ENCODE data around the gene PLA2G4D. TPM values are rescaled to one million over a fixed set of nuclear protein-coding genes. Genes with fewer than 3 reads are reported as not detected.

PLA2G4D gene
- total and polyA plus RNA-seq, 2 donors (not counting 3 experiments of a cell fraction or from before 2014, with no cell fraction given): not detected

- TF ChIP-seq FOS (IDR thresholded peaks at IDR 0.05; ENCODE audit: borderline replicate concordance, insufficient read depth, low read length) (no peak), GATA2 (IDR thresholded peaks at IDR 0.05; ENCODE audit: insufficient read depth, insufficient read length, low read depth, low read length) (no peak), CTCF (IDR thresholded peaks at IDR 0.05; ENCODE audit: extremely low read depth in 1 of 2, insufficient read depth in 1 of 2, low read depth in 1 of 2, low read length in 2 of 2) (no peak), JUN (IDR thresholded peaks at IDR 0.05; ENCODE audit: borderline replicate concordance, insufficient read depth, insufficient read length, low read depth) (no peak), POLR2A (IDR thresholded peaks at IDR 0.05; ENCODE audit: low read depth, low read length) (no peak), POLR2AphosphoS5 (IDR thresholded peaks at IDR 0.05; ENCODE audit: insufficient read depth, low read depth, low read length) (no peak), EZH2 (IDR thresholded peaks at IDR 0.05; ENCODE audit: borderline replicate concordance, low read depth, low read length, severe bottlenecking) (no peak), MYC (IDR thresholded peaks at IDR 0.05; ENCODE audit: low read depth, low read length) (no peak), MAX (IDR thresholded peaks at IDR 0.05; ENCODE audit: insufficient read depth, insufficient read length) (no peak)
- no peaks in the 10 kb centered on the region for H3K79me2 ChIP-seq (ENCODE audit: control insufficient read depth, insufficient read depth, low read length)
- H3K4me2 ChIP-seq (ENCODE audit: insufficient read depth, low read length): no peak overlapping the region
- H4K20me1 ChIP-seq (replicated peaks; ENCODE audit: control insufficient read depth, extremely low read depth, insufficient read depth, low read length): no peaks in the 10 kb centered on the region
- H3K36me3 ChIP-seq (ENCODE audit: control insufficient read depth in 2 of 2, extremely low read depth in 1 of 2, insufficient read depth in 2 of 2, low read length in 2 of 2): no peaks in the 10 kb centered on the region
- H3K4me1 ChIP-seq (ENCODE audit: control insufficient read depth, extremely low read depth, insufficient read depth, low read length): no peaks in the 10 kb centered on the region
- H3K27ac ChIP-seq (ENCODE audit: insufficient read depth, low read depth, low read length): no peak overlapping the region
- no peak overlapping the region for H3K9ac ChIP-seq (replicated peaks; ENCODE audit: extremely low read depth, insufficient read depth, low read length)
- H3K27me3 ChIP-seq (ENCODE audit: control insufficient read depth in 2 of 2, insufficient read depth in 2 of 2, low read length in 2 of 2): peaks cover 8 to 13% of the 10 kb centered on the region in 2 experiments
- no peak overlapping the region for H2AFZ ChIP-seq (ENCODE audit: low read depth, low read length)
- no peak overlapping the region for H3K4me3 ChIP-seq (replicated peaks in 1 of 3; ENCODE audit: insufficient read depth in 1 of 3, low read depth in 1 of 3, low read length in 3 of 3)
- CTCF ChIA-PET: interaction anchor here (0.8 to 1.2 kb wide), 3 partner anchors 22 to 30 kb away, joined by 3 to 6 read pairs (median 3); no protein-coding TSS in a partner anchor
- dilution Hi-C loops (cut with MboI; ENCODE audit: extremely low pct_ligation_motif_present, low sequenced_read_pairs): no loop called here
- intact Hi-C loops (cut with micrococcal nuclease): no loop called here
- no peak for DNase-seq (ENCODE audit: low read depth, low spot score)
- FAIRE-seq: no peak
- POLR2A ChIA-PET: no interaction called here
- H3K9me3 ChIP-seq (replicated peaks; ENCODE audit: control insufficient read depth, insufficient read depth, low read length): no peaks in the 10 kb centered on the region
- no TSS peak for BruUV-seq (replicated peaks)
- H3K9me1 ChIP-seq (replicated peaks; ENCODE audit: control insufficient read depth, extremely low read depth, insufficient read depth, low read length): no peaks in the 10 kb centered on the region
Measured at GRCh38 chr15:42108189-42108588, 13.8 kb upstream of the PLA2G4D start.
